ENCODE data around the gene DIAPH3.

- TF ChIP-seq POLR2A (IDR thresholded peaks at IDR 0.05; ENCODE audit: control extremely low read depth in 1 of 2, low read depth in 2 of 2, low read length in 2 of 2): no peak
- no peak for TF ChIP-seq GABPA (IDR thresholded peaks at IDR 0.05; ENCODE audit: borderline replicate concordance, insufficient read depth, low read length)
- no peak for TF ChIP-seq ATF2 (IDR thresholded peaks at IDR 0.05; ENCODE audit: low read length)
- TF ChIP-seq CTCF (IDR thresholded peaks at IDR 0.05; ENCODE audit: control extremely low read depth in 1 of 3, insufficient read depth in 1 of 3, low read depth in 1 of 3, low read length in 3 of 3): no peak
Observed at GRCh38 chr13:59837101-59837500, 326.6 kb downstream of the DIAPH3 start.

Data from H1 (cell line).